Central memory CD8-positive, alpha-beta T cell (primary cell): ENCODE results near the gene ZNF382.

Source experiments
- ATAC-seq: fragments of 150-1000 bp; cut with Tn5 transposase; replicated peaks from 2 replicates; pipeline ENCODE4 v1.10.0; 2022; ENCODE audit warnings: mild to moderate bottlenecking, moderate FRiP score, moderate number of reproducible peaks; ENCODE audit not compliant: poor library complexity, severe bottlenecking; ENCODE audit errors: extremely low read depth
- DNase-seq, 2 donors: peaks; one replicate each; pipeline ENCODE4 v3.0.0; 2021; ENCODE audit warnings: low spot score in 2 of 2
- H3K27ac Mint-ChIP-seq: one replicate; pipeline ENCODE4 v1.8.0; 2022; ENCODE audit warnings: low read depth, mild to moderate bottlenecking, moderate library complexity, mixed read lengths
- H3K27me3 Mint-ChIP-seq: one replicate; pipeline ENCODE4 v1.8.0; 2022; ENCODE audit warnings: mixed read lengths
- H3K36me3 Mint-ChIP-seq: one replicate; pipeline ENCODE4 v1.8.0; 2022; ENCODE audit warnings: mild to moderate bottlenecking, moderate library complexity, mixed read lengths; ENCODE audit not compliant: insufficient read depth
- H3K4me1 Mint-ChIP-seq: one replicate; pipeline ENCODE4 v1.8.0; 2022; ENCODE audit warnings: mixed read lengths
- H3K4me3 Mint-ChIP-seq: one replicate; pipeline ENCODE4 v1.8.0; 2022; ENCODE audit warnings: mild to moderate bottlenecking, moderate library complexity, mixed read lengths
- H3K9me3 Mint-ChIP-seq: one replicate; pipeline ENCODE4 v1.8.0; 2022; ENCODE audit warnings: mixed read lengths

The ZNF382 gene

DNA sequence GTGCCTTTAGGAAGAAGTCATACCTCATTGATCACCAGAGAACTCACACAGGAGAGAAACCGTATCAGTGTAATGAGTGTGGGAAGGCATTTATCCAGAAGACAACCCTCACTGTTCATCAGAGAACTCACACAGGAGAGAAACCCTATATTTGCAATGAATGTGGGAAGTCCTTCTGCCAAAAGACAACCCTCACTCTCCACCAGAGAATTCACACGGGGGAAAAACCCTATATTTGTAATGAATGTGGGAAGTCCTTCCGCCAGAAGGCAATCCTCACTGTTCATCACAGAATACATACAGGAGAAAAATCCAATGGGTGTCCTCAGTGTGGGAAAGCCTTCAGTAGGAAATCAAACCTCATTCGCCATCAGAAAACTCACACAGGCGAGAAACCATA, 21.9 kb downstream of the ZNF382 start:
- H3K9me3 Mint-ChIP-seq, result peaks cover 26% of the 10 kb centered on the region
- no peak for DNase-seq
- no peak for ATAC-seq
- H3K4me1 Mint-ChIP-seq, result no peaks in the 10 kb centered on the region
- H3K36me3 Mint-ChIP-seq, result peaks cover 5% of the 10 kb centered on the region
- no peak overlapping the region for H3K4me3 Mint-ChIP-seq
- H3K27ac Mint-ChIP-seq, result no peak overlapping the region
- no peaks in the 10 kb centered on the region for H3K27me3 Mint-ChIP-seq

DNA sequence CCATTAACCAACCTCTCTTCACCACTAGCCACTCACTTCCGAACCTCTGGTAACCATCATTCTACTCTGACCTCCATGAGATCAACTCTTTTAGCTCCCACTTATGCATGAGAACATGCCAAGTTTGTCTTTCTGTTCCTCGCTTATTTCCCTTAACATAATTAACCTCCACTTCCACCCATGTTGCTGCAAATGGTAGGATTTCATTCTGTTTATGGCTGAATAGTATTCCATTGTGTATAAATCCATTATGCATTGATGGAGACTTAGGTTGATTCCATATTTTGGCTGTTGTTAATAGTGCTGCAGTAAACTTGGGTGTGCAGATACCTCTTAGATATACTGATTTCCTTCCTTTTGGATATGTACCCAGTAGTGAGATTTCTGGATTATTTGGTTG, 30.2 kb downstream of the ZNF382 start:
- Mint-ChIP-seq H3K27ac (no peak overlapping the region), H3K9me3 (peaks cover 36% of the 10 kb centered on the region), H3K4me1 (no peaks in the 10 kb centered on the region), H3K27me3 (no peaks in the 10 kb centered on the region), H3K36me3 (peaks cover 2% of the 10 kb centered on the region), H3K4me3 (no peak overlapping the region)
- no peak for DNase-seq
- no peak for ATAC-seq

DNA sequence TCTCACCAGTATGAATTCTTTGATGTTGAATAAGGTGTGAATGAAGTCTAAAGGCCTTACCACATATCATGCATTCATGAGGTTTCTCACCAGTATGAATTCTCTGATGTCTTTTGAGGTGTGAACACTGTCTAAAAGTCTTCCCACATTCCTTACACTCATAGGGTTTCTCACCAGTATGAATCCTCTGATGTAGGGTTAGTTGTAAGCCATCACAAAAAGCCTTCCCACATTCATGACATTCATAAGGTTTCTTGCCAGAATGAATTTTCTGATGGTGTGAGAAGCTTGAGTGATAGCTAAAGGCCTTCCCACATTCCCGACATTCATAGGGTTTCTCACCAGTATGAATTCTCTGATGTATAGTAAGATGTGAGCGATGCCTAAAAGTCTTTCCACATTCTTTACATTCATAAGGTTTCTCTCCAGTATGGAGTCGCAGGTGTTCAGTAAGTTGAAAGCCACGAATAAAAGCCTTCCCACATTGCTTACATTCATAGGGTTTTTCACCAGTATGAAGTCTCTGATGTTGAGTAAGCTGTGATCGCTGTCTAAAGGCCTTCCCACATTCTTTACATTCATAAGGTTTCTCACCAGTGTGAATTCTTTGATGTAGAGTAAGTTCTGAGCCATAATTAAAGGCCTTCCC, 33.9 kb downstream of the ZNF382 start:
- no peak for ATAC-seq
- Mint-ChIP-seq H3K9me3 (peaks cover 26% of the 10 kb centered on the region), H3K4me1 (no peaks in the 10 kb centered on the region), H3K36me3 (peaks cover 2% of the 10 kb centered on the region), H3K27ac (no peak overlapping the region), H3K4me3 (no peak overlapping the region), H3K27me3 (no peaks in the 10 kb centered on the region)
- no peak for DNase-seq

DNA sequence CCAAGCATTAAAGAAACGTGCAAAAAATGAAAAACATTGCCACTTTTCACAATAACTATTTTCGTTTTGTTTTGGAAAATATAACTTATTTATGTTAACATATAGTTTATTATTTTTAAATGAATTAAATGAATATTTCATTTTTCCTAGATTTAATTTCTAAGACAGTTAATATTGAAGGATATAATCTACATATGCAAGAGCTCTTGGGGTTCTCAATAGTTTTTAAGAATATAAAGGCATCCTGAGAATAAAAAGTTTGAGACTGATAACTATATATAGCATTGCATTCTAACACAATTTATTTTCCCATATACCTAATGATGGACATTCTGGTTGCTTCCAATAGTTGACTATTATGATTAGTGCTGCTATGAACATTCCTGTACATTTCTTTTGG, 41.6 kb downstream of the ZNF382 start:
- DNase-seq (no peak), ATAC-seq (no peak)
- H3K9me3 Mint-ChIP-seq, result peaks cover 12% of the 10 kb centered on the region
- peaks cover 15% of the 10 kb centered on the region for H3K36me3 Mint-ChIP-seq
- no peak overlapping the region for H3K4me3 Mint-ChIP-seq
- no peaks in the 10 kb centered on the region for H3K27me3 Mint-ChIP-seq
- no peak overlapping the region for H3K27ac Mint-ChIP-seq
- H3K4me1 Mint-ChIP-seq, result no peaks in the 10 kb centered on the region

DNA sequence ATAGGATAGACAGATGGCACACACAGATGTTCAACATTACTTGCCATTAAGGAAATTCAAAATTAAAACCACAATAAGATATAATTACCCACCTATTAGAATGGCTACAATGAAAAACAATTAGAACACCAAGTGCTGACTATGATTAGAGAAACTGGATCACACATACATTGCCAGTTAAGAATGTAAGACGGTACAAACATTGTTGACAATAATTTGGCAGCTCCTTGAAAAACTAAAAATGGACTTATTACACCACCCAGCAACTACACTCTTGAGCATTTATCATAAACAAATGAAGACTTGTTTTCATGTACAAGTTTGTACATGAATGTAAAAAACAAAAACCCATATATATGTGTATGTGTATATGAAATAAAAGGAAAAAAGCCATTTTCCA, 47.8 kb downstream of the ZNF382 start:
- no peak overlapping the region for H3K27ac Mint-ChIP-seq
- H3K9me3 Mint-ChIP-seq, result peaks cover 31% of the 10 kb centered on the region
- ATAC-seq (no peak), DNase-seq (no peak)
- no peak overlapping the region for H3K4me3 Mint-ChIP-seq
- H3K27me3 Mint-ChIP-seq, result no peaks in the 10 kb centered on the region
- H3K4me1 Mint-ChIP-seq, result no peaks in the 10 kb centered on the region
- peaks cover 48% of the 10 kb centered on the region for H3K36me3 Mint-ChIP-seq

DNA sequence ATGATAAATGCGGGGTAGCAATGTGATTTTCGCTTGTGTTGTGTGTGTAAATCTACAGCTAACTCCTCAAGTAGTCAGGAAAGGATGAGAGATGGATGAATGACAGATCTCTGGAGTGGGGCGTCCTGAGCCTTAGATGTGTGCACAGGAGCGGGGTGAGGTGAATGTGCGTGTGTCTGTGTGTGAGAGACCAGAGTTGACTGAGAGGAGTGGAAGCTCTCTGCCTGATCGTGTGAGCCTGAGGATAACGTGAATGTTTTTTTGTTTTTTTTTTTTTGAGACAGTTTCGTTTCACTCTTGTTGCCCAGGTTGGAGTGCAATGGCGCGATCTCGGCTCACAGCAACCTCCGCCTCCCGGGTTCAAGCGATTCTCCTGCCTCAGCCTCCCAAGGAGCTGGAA, 60.7 kb downstream of the ZNF382 start:
- no peaks in the 10 kb centered on the region for H3K27me3 Mint-ChIP-seq
- peak overlapping the region; percentile 99 for H3K27ac Mint-ChIP-seq
- H3K4me1 Mint-ChIP-seq, result peaks cover 41% of the 10 kb centered on the region
- H3K36me3 Mint-ChIP-seq, result peaks cover 24% of the 10 kb centered on the region
- no peaks in the 10 kb centered on the region for H3K9me3 Mint-ChIP-seq
- ATAC-seq (no peak), DNase-seq (no peak)
- H3K4me3 Mint-ChIP-seq, result peak overlapping the region; percentile 96

DNA sequence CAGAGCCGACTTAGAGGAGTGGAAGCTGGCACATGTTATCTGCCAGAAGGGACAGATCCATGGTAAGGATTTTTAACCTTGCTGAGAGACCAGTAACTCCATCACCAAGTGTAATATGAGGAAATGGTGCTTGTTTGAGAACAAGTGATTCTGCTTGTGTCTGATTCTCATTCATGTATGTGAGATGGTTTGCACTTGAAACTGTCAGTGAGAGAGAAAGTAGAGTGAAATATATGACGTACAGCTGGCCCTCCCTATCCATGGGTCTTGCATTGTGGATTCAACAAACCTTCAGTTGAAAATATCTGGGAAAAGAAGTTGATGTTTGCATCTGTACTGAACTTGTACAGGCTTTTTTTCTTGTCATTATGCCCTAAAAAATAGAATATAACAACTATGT, 63.5 kb downstream of the ZNF382 start:
- peaks cover 43% of the 10 kb centered on the region for H3K4me1 Mint-ChIP-seq
- H3K4me3 Mint-ChIP-seq, result peak overlapping the region; percentile 96
- H3K36me3 Mint-ChIP-seq, result peaks cover 17% of the 10 kb centered on the region
- ATAC-seq, result no peak
- no peak for DNase-seq
- no peaks in the 10 kb centered on the region for H3K9me3 Mint-ChIP-seq
- no peaks in the 10 kb centered on the region for H3K27me3 Mint-ChIP-seq
- peak overlapping the region; percentile 5 for H3K27ac Mint-ChIP-seq

DNA sequence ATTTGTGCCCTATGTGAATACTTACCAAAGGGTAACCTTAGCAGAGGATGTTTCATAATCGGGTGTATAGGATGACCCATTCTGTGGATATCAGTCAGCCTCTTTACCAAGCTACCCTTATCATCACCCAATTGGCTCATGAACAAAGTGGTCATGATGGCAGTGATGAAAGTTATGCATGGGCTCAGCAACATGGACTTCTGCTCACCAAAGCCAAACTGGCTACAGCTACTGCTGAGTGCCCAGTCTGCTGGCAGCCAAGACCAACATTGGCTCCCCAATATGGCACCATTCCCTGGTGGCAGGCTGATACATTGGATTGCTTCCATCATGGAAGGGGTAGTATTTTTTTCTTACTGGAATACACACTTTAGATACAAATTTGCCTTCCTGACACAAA, 67.3 kb downstream of the ZNF382 start:
- H3K36me3 Mint-ChIP-seq, result peaks cover 3% of the 10 kb centered on the region
- no peak for DNase-seq
- H3K4me3 Mint-ChIP-seq, result no peak overlapping the region
- peaks cover 24% of the 10 kb centered on the region for H3K4me1 Mint-ChIP-seq
- no peaks in the 10 kb centered on the region for H3K9me3 Mint-ChIP-seq
- no peak overlapping the region for H3K27ac Mint-ChIP-seq
- ATAC-seq, result no peak
- no peaks in the 10 kb centered on the region for H3K27me3 Mint-ChIP-seq

DNA sequence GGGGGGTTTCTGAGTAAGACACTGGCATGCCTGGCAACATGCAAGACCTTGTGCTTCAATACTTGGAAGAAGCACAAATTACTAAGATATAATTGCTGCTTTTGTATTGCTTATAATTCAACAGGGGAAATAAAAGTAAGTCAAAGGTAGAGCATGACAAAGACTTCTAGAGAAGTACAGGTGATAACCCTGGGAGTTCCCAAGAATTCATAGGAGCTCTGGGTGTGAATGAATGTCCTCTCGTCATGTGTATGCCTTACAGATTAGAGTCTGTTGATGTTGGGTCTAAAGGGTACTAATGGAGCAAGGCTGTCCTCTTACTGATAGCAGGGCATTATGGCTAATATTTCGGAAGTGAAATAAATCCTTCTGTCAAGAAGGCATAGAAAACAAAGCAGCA, 69.1 kb downstream of the ZNF382 start:
- H3K4me3 Mint-ChIP-seq, result no peak overlapping the region
- H3K9me3 Mint-ChIP-seq, result peaks cover 6% of the 10 kb centered on the region
- no peak overlapping the region for H3K27ac Mint-ChIP-seq
- peaks cover 12% of the 10 kb centered on the region for H3K4me1 Mint-ChIP-seq
- H3K36me3 Mint-ChIP-seq, result peaks cover 3% of the 10 kb centered on the region
- H3K27me3 Mint-ChIP-seq, result no peaks in the 10 kb centered on the region
- ATAC-seq (no peak), DNase-seq (no peak)

DNA sequence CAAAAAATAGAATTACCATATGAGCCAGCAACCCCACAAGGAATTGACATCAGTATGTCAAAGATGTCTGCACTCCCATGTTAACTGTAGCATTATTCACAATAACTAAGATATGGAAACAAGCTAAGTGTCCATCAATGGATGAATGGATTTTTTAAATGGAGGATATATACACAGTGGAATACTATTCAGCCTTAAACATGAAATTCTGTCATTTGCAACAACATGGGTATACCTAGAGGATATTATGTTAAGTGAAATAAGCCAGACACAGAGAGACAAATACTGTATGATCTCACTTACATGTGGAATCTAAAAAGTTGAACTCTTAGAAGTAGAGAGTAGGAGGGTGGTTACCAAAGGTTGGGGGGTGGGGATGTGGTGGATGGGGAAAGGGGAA, 74.3 kb downstream of the ZNF382 start:
- H3K4me3 Mint-ChIP-seq, result no peak overlapping the region
- H3K27ac Mint-ChIP-seq, result no peak overlapping the region
- peaks cover 8% of the 10 kb centered on the region for H3K36me3 Mint-ChIP-seq

More for the DNA sequence above, 74.3 kb downstream of the ZNF382 start:
- peaks cover 12% of the 10 kb centered on the region for H3K4me1 Mint-ChIP-seq
- H3K27me3 Mint-ChIP-seq, result no peaks in the 10 kb centered on the region
- no peak for DNase-seq
- H3K9me3 Mint-ChIP-seq, result peaks cover 6% of the 10 kb centered on the region
- ATAC-seq, result no peak
